A549 (cell line): Measurements from ENCODE around the gene MCFD2. TPM values are rescaled to one million over a fixed set of nuclear protein-coding genes. Genes with fewer than 3 reads are reported as not detected.

Experiments
- ATAC-seq, 2 experiments: fragments of 200-7000 bp in 1 of 2; fragments of >200 bp in 1 of 2; cut with Nextera tagmentation in 1 of 2; cut with Tn5 transposase in 1 of 2; 3 replicates each; pipeline versions ENCODE4 v1.8.0 to v1.9.1; 2018 to 2020; ENCODE audit warnings: mild to moderate bottlenecking in 1 of 2, moderate library complexity in 1 of 2
- CTCF ChIA-PET: fragments of 300-600 bp; sonication (Branson Sonifier 250); formaldehyde crosslinking; extraction: SDS; loops from one replicate; lab custom pipeline; 2021; ENCODE audit warnings: antibody characterized with exemption, inconsistent platforms; lab: Yijun Ruan, JAX
- POLR2A ChIA-PET: fragments of 350-600 bp; formaldehyde crosslinking; extraction: SDS; loops from one replicate; lab custom pipeline; 2021; ENCODE audit warnings: antibody characterized with exemption, inconsistent platforms; lab: Yijun Ruan, JAX
- DNase-seq, 2 experiments: peaks; one replicate each; pipeline versions ENCODE4 v3.0.0 to v3.0.0-alpha.2; 2011 to 2016; ENCODE audit warnings: low read depth in 1 of 2, low spot score in 1 of 2
- FAIRE-seq: peaks from 2 replicates; lab custom pipeline; 2011; peaks lifted over from hg19 to GRCh38; lab: Jason Lieb, UNC
- H3K27ac ChIP-seq, 2 experiments: fragments of >200 bp; sonication (Bioruptor Twin); formaldehyde crosslinking; 3 replicates each; pipeline ENCODE4 v1.5.1; 2016 to 2017
- H3K4me1 ChIP-seq: fragments of >200 bp; sonication (Bioruptor Twin); formaldehyde crosslinking; 3 replicates; pipeline ENCODE4 v1.6.1; 2016
- H3K4me2 ChIP-seq: fragments of >200 bp; sonication (Bioruptor Twin); formaldehyde crosslinking; 3 replicates; pipeline ENCODE4 v1.6.1; 2016
- H3K4me3 ChIP-seq: fragments of >200 bp; sonication (Bioruptor Twin); formaldehyde crosslinking; 3 replicates; pipeline ENCODE4 v1.5.1; 2016
- H3K9me3 ChIP-seq: fragments of >200 bp; sonication (Bioruptor Twin); formaldehyde crosslinking; 3 replicates; pipeline ENCODE4 v1.6.1; 2016
- CEBPB ChIP-seq, 2 experiments: fragments of >200 bp in 1 of 2; sonication (Bioruptor Twin) in 1 of 2; formaldehyde crosslinking in 1 of 2; IDR thresholded peaks; 2 replicates each; pipeline ENCODE4 v1.6.1; 2012 to 2016
- CHD2 ChIP-seq: fragments of 150-350 bp; IDR thresholded peaks from 2 replicates; pipeline ENCODE4 v1.6.1; 2014; ENCODE audit warnings: low read length; ENCODE audit not compliant: partially characterized antibody
- EP300 ChIP-seq, 2 experiments: fragments of >200 bp; sonication (Bioruptor Twin); formaldehyde crosslinking; IDR thresholded peaks; 2 replicates in 1 of 2; 3 replicates in 1 of 2; pipeline ENCODE4 v1.6.1; 2016 to 2017
- HDAC2 ChIP-seq: fragments of 200-600 bp; sonication (generic); IDR thresholded peaks from 2 replicates; pipeline ENCODE4 v1.6.1; 2016
- HOXB5 ChIP-seq: fragments of 250-450 bp; sonication (Bioruptor Pico); IDR thresholded peaks from 2 replicates; pipeline ENCODE4 v1.5.0; 2020; ENCODE audit warnings: mild to moderate bottlenecking, moderate library complexity
- JUN ChIP-seq, 2 experiments: fragments of >200 bp; sonication (Bioruptor Twin); formaldehyde crosslinking; IDR thresholded peaks; 2 replicates in 1 of 2; 3 replicates in 1 of 2; pipeline ENCODE4 v1.6.1; 2016 to 2017
- JUNB ChIP-seq: fragments of >200 bp; sonication (Bioruptor Twin); formaldehyde crosslinking; IDR thresholded peaks from 2 replicates; pipeline ENCODE4 v1.6.1; 2016
- KDM1A ChIP-seq: fragments of 200-600 bp; sonication (generic); IDR thresholded peaks from 2 replicates; pipeline ENCODE4 v1.6.1; 2016; ENCODE audit warnings: low read depth, mild to moderate bottlenecking
- POLR2AphosphoS2 ChIP-seq: conservative IDR thresholded peaks from 2 replicates; pipeline ENCODE4 v1.6.1; 2012; ENCODE audit warnings: low read length, improper control_type of control experiment, inconsistent platforms
- RAD21 ChIP-seq, 2 experiments: fragments of >200 bp in 1 of 2; sonication (Bioruptor Twin) in 1 of 2; formaldehyde crosslinking in 1 of 2; IDR thresholded peaks in 1 of 2; conservative IDR thresholded peaks in 1 of 2; 2 replicates in 1 of 2; 3 replicates in 1 of 2; pipeline ENCODE4 v1.6.1; 2012 to 2018; ENCODE audit warnings: inconsistent platforms in 1 of 2
- RFX5 ChIP-seq: fragments of 450-650 bp; IDR thresholded peaks from 2 replicates; pipeline ENCODE4 v1.7.1; 2014; ENCODE audit warnings: antibody characterized with exemption, mild to moderate bottlenecking, moderate library complexity
- ZFP36 ChIP-seq: fragments of 450-650 bp; IDR thresholded peaks from 2 replicates; pipeline ENCODE4 v1.6.1; 2014; ENCODE audit warnings: borderline replicate concordance; ENCODE audit not compliant: partially characterized antibody
- ZNF302 ChIP-seq: fragments of 250-450 bp; sonication (Bioruptor Pico); IDR thresholded peaks from 2 replicates; pipeline ENCODE4 v1.9.0; 2021; ENCODE audit warnings: inconsistent platforms, mild to moderate bottlenecking, moderate library complexity
- WGBS: methylation state at CpG from one replicate; pipeline ENCODE4 v1.1.6; 2017; ENCODE audit errors: missing lambda C conversion rate; 5-methylcytosine and 5-hydroxymethylcytosine counted together
- polyA plus RNA-seq, 4 experiments: library from polyadenylated mRNA; depleted of rRNA in 3 of 4; stranded (reverse); fragments of >200 nt; fragmentation: RNase III in 1 of 4; extraction: RNeasy Plus Mini Kit Qiagen cat#74134 plus additional on column Dnase treatment in 1 of 4; gene quantifications; 2 replicates in 3 of 4; 3 replicates in 1 of 4; pipeline ENCODE4 v1.2.3, GENCODE V29; 2011 to 2017
- TF ChIP-seq, protein P1 (sequence below): IDR thresholded peaks from 2 replicates; pipeline ENCODE4 v1.6.1; 2012
- TF ChIP-seq, protein P2 (sequence below): fragments of 450-650 bp; IDR thresholded peaks from 2 replicates; pipeline ENCODE4 v1.6.1; 2014; ENCODE audit warnings: antibody characterized with exemption
- TF ChIP-seq, protein P3 (sequence below): fragments of 200-600 bp; sonication (generic); IDR thresholded peaks from 2 replicates; pipeline ENCODE4 v1.6.1; 2016; ENCODE audit warnings: antibody characterized with exemption, mild to moderate bottlenecking, moderate library complexity
- TF ChIP-seq, protein P4 (sequence below): fragments of 250-450 bp; sonication (Bioruptor Pico); IDR thresholded peaks from 2 replicates; pipeline ENCODE4 v1.5.0; 2021; ENCODE audit warnings: mild to moderate bottlenecking, moderate library complexity, borderline replicate concordance

Gene MCFD2
- polyA plus RNA-seq, 2 of the 4 experiments (the other 2 are of a cell fraction) = 118 to 210 TPM

DNA sequence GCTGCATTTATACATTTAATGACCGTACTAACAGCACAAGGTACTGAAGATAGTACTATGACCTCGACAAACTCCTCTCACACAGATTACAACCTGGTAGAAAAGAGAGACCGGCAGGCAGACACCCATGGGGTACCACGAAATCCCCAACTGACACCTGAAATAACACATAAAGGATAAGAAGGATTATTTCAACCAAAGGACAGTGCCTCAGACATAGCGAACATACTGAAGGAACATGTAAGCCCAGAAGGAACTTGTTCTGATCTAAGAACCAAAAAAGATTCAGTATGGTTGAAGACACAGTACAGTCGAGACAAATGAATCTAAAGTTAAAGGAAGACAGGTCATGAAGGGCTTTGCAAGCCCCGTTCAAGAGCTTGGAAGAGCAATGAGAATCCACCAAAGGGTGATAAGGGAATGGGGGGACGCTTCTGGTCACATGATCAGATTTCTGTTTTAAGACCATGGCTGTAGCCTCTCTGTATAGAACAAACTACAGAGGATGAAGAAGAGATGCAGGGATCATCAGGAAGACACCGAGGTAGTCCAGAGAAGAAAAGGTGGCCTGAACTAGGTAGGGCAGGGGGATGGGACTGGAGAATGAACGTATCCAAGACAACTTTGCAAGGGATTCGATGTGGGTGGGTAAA, 902 bp downstream of the MCFD2 start:
- CTCF ChIA-PET = interaction anchor here (0.9 to 2.9 kb wide), 4 partner anchors 13 to 409 kb away, joined by 3 to 14 read pairs (median 5); no protein-coding TSS in a partner anchor
- H3K4me2 ChIP-seq = peak overlapping the region; percentile 76
- H3K4me1 ChIP-seq = peaks cover 45% of the 10 kb centered on the region
- H3K4me3 ChIP-seq = peak overlapping the region; percentile 80
- FAIRE-seq (no peak), DNase-seq (no peak), ATAC-seq (peak in 1 of 2 experiments; percentile 2; a peak in 3 of 6 replicates)
- TF ChIP-seq, protein P1, sequence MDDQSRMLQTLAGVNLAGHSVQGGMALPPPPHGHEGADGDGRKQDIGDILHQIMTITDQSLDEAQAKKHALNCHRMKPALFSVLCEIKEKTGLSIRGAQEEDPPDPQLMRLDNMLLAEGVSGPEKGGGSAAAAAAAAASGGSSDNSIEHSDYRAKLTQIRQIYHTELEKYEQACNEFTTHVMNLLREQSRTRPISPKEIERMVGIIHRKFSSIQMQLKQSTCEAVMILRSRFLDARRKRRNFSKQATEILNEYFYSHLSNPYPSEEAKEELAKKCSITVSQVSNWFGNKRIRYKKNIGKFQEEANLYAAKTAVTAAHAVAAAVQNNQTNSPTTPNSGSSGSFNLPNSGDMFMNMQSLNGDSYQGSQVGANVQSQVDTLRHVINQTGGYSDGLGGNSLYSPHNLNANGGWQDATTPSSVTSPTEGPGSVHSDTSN = no peak
- TF ChIP-seq, protein P2, sequence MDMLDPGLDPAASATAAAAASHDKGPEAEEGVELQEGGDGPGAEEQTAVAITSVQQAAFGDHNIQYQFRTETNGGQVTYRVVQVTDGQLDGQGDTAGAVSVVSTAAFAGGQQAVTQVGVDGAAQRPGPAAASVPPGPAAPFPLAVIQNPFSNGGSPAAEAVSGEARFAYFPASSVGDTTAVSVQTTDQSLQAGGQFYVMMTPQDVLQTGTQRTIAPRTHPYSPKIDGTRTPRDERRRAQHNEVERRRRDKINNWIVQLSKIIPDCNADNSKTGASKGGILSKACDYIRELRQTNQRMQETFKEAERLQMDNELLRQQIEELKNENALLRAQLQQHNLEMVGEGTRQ = peak; percentile 53
- H3K27ac ChIP-seq = peak overlapping the region; percentile 94 to 96
- WGBS = 45% methylated on average over 11 of the region's 11 CpGs
- no peaks in the 10 kb centered on the region for H3K9me3 ChIP-seq
- POLR2A ChIA-PET = no interaction called here

DNA sequence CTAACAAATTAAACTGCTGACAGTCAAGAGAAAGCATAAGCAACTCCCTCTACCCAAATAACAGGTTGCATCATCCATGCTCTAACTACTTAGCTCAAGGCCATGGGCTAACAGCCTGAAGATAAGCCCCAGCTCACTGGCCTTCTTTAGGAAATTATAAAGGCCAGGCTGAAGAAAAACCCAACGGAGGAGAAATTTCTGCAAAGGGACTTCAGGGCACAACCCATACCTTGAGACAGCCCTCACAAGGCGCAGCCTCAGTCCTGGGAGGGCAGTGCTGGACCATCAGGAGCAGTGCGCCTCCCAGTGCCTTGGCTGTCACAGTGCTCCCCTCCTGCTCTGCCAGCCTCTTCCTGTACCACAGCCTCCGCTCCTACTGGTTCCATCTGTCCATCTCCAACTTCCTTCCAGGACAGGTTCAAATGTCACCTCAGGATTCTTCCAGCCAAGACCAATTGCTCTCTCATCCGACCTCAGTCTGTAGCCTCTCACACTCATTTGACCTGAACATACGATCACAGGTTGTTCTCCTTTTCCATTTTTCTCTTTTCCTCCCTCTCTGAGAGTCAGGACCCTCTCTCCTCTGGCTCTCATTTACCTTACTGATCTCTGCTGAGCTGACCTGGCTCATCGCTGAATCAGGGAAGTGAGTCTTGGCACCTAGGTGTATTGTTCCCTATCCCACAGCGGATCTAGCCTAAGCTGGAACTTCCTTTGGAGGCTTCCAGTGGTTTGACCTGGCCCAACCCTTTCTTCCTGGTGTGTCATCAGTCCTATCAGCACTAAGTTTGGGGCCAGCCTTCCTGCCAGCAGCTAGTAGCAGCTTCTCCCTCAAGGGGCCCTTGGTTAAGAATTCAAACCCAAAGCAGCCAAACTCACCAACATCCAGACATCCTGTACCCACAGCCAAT, 1.9 kb downstream of the MCFD2 start:
- Histone ChIP-seq H3K4me2 (peak overlapping the region; percentile 76), H3K4me3 (peak overlapping the region; percentile 80), H3K9me3 (no peaks in the 10 kb centered on the region), H3K4me1 (peaks cover 55% of the 10 kb centered on the region), H3K27ac (peak overlapping the region; percentile 94 to 96)
- peak in 1 of 2 experiments; percentile 33 for DNase-seq
- no peak for ATAC-seq
- ChIA-PET CTCF (interaction anchor here (1.0 to 1.5 kb wide), 2 partner anchors 25 to 410 kb away, joined by 3 to 4 read pairs; no protein-coding TSS in a partner anchor), POLR2A (no interaction called here)
- 94% methylated on average over 8 of the region's 8 CpGs for WGBS
- FAIRE-seq = no peak
- TF ChIP-seq HDAC2 = no peak
- 0 out of 4 replicates have a peak, but pooled peaks of 1 of the 2 experiments have one; percentile 10 for TF ChIP-seq CEBPB (IDR thresholded peaks at IDR 0.05)
- TF ChIP-seq, protein P3, sequence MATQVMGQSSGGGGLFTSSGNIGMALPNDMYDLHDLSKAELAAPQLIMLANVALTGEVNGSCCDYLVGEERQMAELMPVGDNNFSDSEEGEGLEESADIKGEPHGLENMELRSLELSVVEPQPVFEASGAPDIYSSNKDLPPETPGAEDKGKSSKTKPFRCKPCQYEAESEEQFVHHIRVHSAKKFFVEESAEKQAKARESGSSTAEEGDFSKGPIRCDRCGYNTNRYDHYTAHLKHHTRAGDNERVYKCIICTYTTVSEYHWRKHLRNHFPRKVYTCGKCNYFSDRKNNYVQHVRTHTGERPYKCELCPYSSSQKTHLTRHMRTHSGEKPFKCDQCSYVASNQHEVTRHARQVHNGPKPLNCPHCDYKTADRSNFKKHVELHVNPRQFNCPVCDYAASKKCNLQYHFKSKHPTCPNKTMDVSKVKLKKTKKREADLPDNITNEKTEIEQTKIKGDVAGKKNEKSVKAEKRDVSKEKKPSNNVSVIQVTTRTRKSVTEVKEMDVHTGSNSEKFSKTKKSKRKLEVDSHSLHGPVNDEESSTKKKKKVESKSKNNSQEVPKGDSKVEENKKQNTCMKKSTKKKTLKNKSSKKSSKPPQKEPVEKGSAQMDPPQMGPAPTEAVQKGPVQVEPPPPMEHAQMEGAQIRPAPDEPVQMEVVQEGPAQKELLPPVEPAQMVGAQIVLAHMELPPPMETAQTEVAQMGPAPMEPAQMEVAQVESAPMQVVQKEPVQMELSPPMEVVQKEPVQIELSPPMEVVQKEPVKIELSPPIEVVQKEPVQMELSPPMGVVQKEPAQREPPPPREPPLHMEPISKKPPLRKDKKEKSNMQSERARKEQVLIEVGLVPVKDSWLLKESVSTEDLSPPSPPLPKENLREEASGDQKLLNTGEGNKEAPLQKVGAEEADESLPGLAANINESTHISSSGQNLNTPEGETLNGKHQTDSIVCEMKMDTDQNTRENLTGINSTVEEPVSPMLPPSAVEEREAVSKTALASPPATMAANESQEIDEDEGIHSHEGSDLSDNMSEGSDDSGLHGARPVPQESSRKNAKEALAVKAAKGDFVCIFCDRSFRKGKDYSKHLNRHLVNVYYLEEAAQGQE = no peak

DNA sequence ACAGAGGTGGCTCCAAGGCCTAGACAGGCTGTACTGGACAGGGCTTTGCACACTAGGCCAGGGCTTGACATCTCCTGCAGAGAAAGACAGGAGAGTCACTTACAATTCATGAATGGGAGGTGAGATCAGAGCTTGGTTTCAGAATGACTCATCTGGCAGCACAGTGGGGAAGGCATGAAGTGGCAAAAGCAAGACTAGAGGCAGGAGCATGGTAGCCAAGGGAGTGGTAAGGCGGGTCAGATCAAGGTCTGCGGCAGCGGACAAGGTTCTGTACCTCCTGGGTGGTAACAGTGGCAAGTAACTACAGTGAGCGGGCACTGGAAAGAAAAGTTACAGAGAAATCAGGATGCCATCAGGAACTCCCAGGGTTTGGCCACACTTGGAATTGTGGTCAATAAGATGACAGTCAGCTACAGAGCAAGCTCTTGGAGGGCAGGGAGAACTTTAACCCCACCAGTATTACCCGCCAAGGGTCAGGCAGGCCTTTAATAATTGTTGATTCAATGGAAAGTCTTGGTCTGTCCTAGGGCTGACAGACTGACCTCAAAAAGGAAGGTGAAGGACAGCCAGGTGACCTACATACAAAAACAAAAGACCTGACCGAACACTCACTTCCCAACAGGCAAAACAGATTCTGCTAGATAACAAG, 5.7 kb downstream of the MCFD2 start:
- Histone ChIP-seq H3K27ac (peak overlapping the region; percentile 69 to 86), H3K4me2 (peak overlapping the region; percentile 65), H3K9me3 (no peaks in the 10 kb centered on the region), H3K4me1 (peaks cover 51% of the 10 kb centered on the region), H3K4me3 (no peak overlapping the region)
- ChIA-PET CTCF (interaction anchor here (0.6 to 3.3 kb wide), 13 partner anchors 10 to 441 kb away, joined by 3 to 24 read pairs (median 4); no protein-coding TSS in a partner anchor), POLR2A (no interaction called here)
- WGBS = 34% methylated on average over 6 of the region's 6 CpGs
- FAIRE-seq = no peak
- peak; percentile 75 to 85 for DNase-seq
- peak; percentile 90 to 91 for ATAC-seq
- TF ChIP-seq JUN (IDR thresholded peaks at IDR 0.05) = peak in 1 of 2 experiments; percentile 52; a peak in 1 of 5 replicates
- TF ChIP-seq EP300 (IDR thresholded peaks at IDR 0.05) = peak in 1 of 2 experiments; percentile 60; a peak in 2 of 5 replicates
- TF ChIP-seq JUNB = peak; percentile 55
- TF ChIP-seq, protein P1 = no peak
- TF ChIP-seq, protein P2 = no peak
- TF ChIP-seq CHD2 = no peak
- TF ChIP-seq ZNF302 (CRISPR knock-in tag) = no peak
- no peak for TF ChIP-seq RFX5
- TF ChIP-seq ZFP36 = no peak
- TF ChIP-seq RAD21 (conservative IDR thresholded peaks at IDR 0.05 in 1 of 2, IDR thresholded peaks at IDR 0.05 in 1 of 2) = 0 out of 5 replicates have a peak, but pooled peaks of 1 of the 2 experiments have one; percentile 9
- TF ChIP-seq HOXB5 (CRISPR knock-in tag) = no peak
- TF ChIP-seq KDM1A = no peak
- TF ChIP-seq, protein P4, sequence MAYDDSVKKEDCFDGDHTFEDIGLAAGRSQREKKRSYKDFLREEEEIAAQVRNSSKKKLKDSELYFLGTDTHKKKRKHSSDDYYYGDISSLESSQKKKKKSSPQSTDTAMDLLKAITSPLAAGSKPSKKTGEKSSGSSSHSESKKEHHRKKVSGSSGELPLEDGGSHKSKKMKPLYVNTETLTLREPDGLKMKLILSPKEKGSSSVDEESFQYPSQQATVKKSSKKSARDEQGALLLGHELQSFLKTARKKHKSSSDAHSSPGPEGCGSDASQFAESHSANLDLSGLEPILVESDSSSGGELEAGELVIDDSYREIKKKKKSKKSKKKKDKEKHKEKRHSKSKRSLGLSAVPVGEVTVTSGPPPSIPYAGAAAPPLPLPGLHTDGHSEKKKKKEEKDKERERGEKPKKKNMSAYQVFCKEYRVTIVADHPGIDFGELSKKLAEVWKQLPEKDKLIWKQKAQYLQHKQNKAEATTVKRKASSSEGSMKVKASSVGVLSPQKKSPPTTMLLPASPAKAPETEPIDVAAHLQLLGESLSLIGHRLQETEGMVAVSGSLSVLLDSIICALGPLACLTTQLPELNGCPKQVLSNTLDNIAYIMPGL = no peak
- no peak for TF ChIP-seq POLR2AphosphoS2
